ENCODE data around the gene TENM3. TPM values are rescaled to one million over a fixed set of nuclear protein-coding genes. Genes with fewer than 3 reads are reported as not detected.

TENM3 gene
- total RNA-seq, 4 donors from 2014 or later: 0.64 to 5.5 (median 2.1) TPM

DNA sequence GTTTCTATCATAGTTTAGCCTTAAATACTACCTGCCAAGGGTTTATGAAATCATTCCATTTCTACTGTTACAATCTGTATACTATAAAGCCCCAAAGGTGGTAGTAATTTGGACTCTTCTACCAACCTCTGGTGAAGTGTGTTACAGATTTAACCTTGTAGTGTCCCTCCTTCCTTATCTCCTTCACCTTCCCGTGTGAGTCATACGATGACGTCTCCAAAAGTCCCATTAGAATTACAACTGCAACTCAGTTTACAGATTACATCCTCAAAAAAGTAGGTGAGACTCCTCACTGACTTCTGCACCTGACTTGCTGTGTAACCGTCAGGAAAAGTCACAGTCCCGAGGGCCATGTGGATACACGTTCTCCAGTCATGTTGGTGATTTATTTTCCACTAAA, 455.0 kb downstream of the TENM3 start:
- intact Hi-C loops (cut with DNase I): no loop called here
- Histone ChIP-seq H3K27me3 (no peaks in the 10 kb centered on the region), H3K4me3 (no peak overlapping the region), H3K9me3 (no peaks in the 10 kb centered on the region), H3K27ac (no peak overlapping the region), H3K4me1 (no peaks in the 10 kb centered on the region), H3K36me3 (no peaks in the 10 kb centered on the region)
- TF ChIP-seq, protein P1, sequence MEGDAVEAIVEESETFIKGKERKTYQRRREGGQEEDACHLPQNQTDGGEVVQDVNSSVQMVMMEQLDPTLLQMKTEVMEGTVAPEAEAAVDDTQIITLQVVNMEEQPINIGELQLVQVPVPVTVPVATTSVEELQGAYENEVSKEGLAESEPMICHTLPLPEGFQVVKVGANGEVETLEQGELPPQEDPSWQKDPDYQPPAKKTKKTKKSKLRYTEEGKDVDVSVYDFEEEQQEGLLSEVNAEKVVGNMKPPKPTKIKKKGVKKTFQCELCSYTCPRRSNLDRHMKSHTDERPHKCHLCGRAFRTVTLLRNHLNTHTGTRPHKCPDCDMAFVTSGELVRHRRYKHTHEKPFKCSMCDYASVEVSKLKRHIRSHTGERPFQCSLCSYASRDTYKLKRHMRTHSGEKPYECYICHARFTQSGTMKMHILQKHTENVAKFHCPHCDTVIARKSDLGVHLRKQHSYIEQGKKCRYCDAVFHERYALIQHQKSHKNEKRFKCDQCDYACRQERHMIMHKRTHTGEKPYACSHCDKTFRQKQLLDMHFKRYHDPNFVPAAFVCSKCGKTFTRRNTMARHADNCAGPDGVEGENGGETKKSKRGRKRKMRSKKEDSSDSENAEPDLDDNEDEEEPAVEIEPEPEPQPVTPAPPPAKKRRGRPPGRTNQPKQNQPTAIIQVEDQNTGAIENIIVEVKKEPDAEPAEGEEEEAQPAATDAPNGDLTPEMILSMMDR (IDR thresholded peaks at IDR 0.05): no peak
- no peak for TF ChIP-seq POLR2A (IDR thresholded peaks at IDR 0.05)
- WGBS, 2 donors: 76 to 86% methylated on average over 6 of the region's 6 CpGs
- no peak for DNase-seq

DNA sequence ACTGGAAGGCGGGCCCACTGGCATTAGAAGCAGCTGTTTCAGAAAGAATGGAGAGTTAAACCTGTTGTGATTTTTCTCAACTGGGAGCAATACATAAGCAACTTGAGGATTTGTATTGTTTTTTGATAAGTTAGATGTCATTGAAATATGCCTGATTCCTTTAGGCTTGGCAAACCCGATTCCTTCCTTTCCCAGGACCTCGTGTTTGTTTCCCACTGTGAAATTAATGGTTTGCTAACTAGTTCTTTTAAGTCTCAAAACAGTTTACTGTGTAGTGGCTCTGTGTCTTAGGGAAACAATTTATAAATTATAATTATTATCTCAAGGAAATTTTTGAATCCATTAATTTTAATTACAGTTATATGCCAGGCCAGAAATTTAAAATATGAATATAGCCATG, 456.0 kb downstream of the TENM3 start:
- H3K9me3 ChIP-seq: no peaks in the 10 kb centered on the region
- H3K4me1 ChIP-seq: no peaks in the 10 kb centered on the region
- 56 to 68% methylated on average over 3 of the region's 3 CpGs for WGBS, 2 donors
- TF ChIP-seq, protein P1 (IDR thresholded peaks at IDR 0.05): no peak
- no peak for DNase-seq
- no peak overlapping the region for H3K27ac ChIP-seq
- no peaks in the 10 kb centered on the region for H3K27me3 ChIP-seq
- H3K36me3 ChIP-seq: no peaks in the 10 kb centered on the region
- no peak overlapping the region for H3K4me3 ChIP-seq
- intact Hi-C loops (cut with DNase I): no loop called here

DNA sequence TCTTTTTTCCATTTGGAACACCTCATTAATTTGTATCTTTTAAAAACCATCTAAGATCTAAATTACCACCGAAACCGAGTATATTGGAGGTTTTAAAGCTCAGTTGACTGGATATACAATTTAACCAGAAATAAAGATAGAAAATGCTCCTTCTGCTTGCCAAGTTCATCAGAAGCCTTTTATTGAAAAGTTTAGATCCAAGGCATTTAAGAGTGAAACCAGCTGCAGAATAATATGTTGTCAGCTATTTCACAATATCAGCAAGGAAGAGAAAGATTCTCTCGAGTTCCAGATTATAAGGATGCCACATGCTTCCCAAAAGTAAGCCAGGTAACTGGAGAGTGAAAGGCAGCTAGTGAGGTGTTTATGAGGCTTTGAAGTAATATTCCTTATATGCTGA, 456.6 kb downstream of the TENM3 start:
- 55 to 61% methylated on average over 3 of the region's 3 CpGs for WGBS, 2 donors
- Histone ChIP-seq H3K9me3 (no peaks in the 10 kb centered on the region), H3K4me1 (no peaks in the 10 kb centered on the region), H3K4me3 (no peak overlapping the region), H3K36me3 (no peaks in the 10 kb centered on the region), H3K27ac (no peak overlapping the region), H3K27me3 (no peaks in the 10 kb centered on the region)
- TF ChIP-seq POLR2A (IDR thresholded peaks at IDR 0.05): no peak
- TF ChIP-seq, protein P1 (IDR thresholded peaks at IDR 0.05): no peak
- DNase-seq: no peak
- intact Hi-C loops (cut with DNase I): no loop called here

DNA sequence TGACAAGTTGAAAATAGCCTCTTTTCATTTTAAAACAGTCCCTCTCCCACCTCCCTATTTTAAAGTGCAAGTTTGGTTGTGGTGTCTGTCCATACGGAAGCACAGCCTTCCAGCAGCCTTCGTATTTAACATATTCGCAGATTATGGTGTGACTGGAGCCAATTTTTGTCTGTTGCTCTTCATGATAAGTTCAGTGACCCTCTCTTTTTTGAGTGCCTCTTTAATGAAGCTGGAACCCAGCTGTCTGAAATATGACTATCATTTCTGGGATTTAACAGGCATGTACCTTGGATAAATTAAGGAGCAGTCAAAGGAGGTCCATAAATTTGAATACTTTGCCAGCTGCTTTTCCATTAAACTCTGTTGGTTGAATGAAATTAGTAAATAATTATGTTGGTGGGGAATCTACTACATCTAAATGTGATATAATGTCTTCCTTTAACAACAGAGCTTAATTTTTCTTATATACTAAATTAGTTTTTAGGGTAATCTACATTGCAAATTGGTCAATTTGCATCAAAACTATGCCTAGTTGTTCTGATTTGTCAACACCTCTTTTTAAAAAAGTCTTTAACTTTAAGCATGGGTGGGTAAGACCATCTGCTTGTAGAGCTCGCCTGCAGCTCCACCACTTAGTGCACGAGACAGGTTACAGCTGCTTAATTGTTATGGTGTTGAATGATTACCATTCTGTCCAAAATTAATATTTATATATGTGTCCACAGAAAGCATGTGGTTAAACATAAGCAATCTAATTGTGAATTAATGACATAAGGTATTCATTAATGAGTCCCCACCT, 457.4 kb downstream of the TENM3 start:
- intact Hi-C loops (cut with DNase I): no loop called here
- Histone ChIP-seq H3K27me3 (no peaks in the 10 kb centered on the region), H3K4me3 (no peak overlapping the region), H3K36me3 (no peaks in the 10 kb centered on the region), H3K9me3 (no peaks in the 10 kb centered on the region), H3K27ac (no peak overlapping the region), H3K4me1 (no peaks in the 10 kb centered on the region)
- no peak for TF ChIP-seq POLR2A (IDR thresholded peaks at IDR 0.05)
- TF ChIP-seq, protein P1 (IDR thresholded peaks at IDR 0.05): no peak
- DNase-seq: no peak
- WGBS, 2 donors: 84 to 86% methylated on average over 5 of the region's 5 CpGs

DNA sequence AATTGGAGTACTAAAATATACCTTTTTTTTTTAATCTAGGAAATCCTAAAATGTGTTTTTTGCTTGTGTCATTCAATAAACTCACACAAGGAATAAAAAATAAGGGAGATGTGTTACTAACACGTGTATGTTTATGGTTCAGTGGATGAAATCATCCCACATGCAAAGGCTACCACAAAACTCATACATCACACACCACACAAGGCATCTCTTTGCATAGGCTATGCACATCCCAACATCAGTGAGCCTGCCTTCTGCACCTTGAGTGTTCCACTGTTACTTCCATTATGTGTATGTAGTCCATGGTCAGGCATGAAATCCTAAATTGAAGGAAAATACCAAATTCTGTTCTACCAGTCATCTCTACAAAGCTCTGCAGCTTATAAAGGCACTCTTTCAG, 460.9 kb downstream of the TENM3 start:
- WGBS, 2 donors: 46 to 53% methylated on average over 1 of the region's 1 CpG
- Histone ChIP-seq H3K27ac (no peak overlapping the region), H3K36me3 (no peaks in the 10 kb centered on the region), H3K4me3 (no peak overlapping the region), H3K4me1 (no peaks in the 10 kb centered on the region), H3K9me3 (no peaks in the 10 kb centered on the region), H3K27me3 (no peaks in the 10 kb centered on the region)
- intact Hi-C loops (cut with DNase I): no loop called here
- DNase-seq: no peak
- TF ChIP-seq, protein P1 (IDR thresholded peaks at IDR 0.05): no peak
- no peak for TF ChIP-seq POLR2A (IDR thresholded peaks at IDR 0.05)

Data from esophagus squamous epithelium (tissue), 5 donors.